Liver (tissue), 2 donors: ENCODE results near the gene USH1G.

Experiments
- TF ChIP-seq, protein P1 (sequence below): fragments of 150-350 bp; IDR thresholded peaks from 2 replicates; pipeline ENCODE4 v1.5.1; 2017; ENCODE audit warnings: improper control_type of control experiment, low read depth, low read length; ENCODE audit not compliant: missing input control
- TF ChIP-seq, protein P2 (sequence below): IDR thresholded peaks from 2 replicates; pipeline ENCODE4 v1.6.1; 2016; ENCODE audit warnings: antibody characterized with exemption, mild to moderate bottlenecking
- TF ChIP-seq, protein P3 (sequence below): IDR thresholded peaks from 2 replicates; pipeline ENCODE4 v1.6.1; 2016; ENCODE audit warnings: antibody characterized with exemption
- donor health status: healthy.

DNA sequence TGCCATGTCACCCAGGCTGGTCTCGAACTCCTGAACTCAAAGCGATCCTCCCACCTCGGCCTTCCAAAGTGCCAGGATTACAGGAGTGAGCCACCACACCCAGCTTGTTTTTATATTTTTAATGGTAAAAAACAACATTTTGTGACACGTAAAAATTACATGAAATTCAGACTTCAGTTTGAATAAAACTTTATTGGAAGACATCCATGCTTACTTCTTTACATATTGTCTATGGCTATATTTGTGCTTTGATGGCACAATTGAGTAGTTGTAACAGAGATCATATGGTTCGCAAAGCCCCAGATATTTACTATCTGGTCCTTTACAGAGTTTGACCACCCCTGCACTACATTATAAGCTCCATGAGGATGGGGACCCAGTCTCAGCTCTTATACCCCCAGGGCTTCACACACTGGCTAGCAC is 48.4 kb downstream of the USH1G start:
- TF ChIP-seq, protein P1, sequence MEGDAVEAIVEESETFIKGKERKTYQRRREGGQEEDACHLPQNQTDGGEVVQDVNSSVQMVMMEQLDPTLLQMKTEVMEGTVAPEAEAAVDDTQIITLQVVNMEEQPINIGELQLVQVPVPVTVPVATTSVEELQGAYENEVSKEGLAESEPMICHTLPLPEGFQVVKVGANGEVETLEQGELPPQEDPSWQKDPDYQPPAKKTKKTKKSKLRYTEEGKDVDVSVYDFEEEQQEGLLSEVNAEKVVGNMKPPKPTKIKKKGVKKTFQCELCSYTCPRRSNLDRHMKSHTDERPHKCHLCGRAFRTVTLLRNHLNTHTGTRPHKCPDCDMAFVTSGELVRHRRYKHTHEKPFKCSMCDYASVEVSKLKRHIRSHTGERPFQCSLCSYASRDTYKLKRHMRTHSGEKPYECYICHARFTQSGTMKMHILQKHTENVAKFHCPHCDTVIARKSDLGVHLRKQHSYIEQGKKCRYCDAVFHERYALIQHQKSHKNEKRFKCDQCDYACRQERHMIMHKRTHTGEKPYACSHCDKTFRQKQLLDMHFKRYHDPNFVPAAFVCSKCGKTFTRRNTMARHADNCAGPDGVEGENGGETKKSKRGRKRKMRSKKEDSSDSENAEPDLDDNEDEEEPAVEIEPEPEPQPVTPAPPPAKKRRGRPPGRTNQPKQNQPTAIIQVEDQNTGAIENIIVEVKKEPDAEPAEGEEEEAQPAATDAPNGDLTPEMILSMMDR, result no peak
- TF ChIP-seq, protein P2, sequence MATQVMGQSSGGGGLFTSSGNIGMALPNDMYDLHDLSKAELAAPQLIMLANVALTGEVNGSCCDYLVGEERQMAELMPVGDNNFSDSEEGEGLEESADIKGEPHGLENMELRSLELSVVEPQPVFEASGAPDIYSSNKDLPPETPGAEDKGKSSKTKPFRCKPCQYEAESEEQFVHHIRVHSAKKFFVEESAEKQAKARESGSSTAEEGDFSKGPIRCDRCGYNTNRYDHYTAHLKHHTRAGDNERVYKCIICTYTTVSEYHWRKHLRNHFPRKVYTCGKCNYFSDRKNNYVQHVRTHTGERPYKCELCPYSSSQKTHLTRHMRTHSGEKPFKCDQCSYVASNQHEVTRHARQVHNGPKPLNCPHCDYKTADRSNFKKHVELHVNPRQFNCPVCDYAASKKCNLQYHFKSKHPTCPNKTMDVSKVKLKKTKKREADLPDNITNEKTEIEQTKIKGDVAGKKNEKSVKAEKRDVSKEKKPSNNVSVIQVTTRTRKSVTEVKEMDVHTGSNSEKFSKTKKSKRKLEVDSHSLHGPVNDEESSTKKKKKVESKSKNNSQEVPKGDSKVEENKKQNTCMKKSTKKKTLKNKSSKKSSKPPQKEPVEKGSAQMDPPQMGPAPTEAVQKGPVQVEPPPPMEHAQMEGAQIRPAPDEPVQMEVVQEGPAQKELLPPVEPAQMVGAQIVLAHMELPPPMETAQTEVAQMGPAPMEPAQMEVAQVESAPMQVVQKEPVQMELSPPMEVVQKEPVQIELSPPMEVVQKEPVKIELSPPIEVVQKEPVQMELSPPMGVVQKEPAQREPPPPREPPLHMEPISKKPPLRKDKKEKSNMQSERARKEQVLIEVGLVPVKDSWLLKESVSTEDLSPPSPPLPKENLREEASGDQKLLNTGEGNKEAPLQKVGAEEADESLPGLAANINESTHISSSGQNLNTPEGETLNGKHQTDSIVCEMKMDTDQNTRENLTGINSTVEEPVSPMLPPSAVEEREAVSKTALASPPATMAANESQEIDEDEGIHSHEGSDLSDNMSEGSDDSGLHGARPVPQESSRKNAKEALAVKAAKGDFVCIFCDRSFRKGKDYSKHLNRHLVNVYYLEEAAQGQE, result no peak
- TF ChIP-seq, protein P3, sequence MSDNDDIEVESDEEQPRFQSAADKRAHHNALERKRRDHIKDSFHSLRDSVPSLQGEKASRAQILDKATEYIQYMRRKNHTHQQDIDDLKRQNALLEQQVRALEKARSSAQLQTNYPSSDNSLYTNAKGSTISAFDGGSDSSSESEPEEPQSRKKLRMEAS, result no peak
